HepG2 (cell line): ENCODE results near the gene SLC16A5. TPM values are rescaled to one million over a fixed set of nuclear protein-coding genes. Genes with fewer than 3 reads are reported as not detected.
A peak's percentile ranks its signal among the peaks of the same experiment; 100 is the strongest.

ENCODE experiments used
- E2F2 ChIP-seq: sonication (generic); formaldehyde crosslinking; IDR thresholded peaks from 2 replicates; pipeline ENCODE4 v1.4.0; 2020; ENCODE audit warnings: missing genetic modification reagents, borderline replicate concordance
- FOXP4 ChIP-seq: sonication (generic); formaldehyde crosslinking; IDR thresholded peaks from 2 replicates; pipeline ENCODE4 v1.4.0; 2020; ENCODE audit warnings: missing genetic modification reagents
- GMEB2 ChIP-seq: IDR thresholded peaks from 2 replicates; pipeline ENCODE4 v1.6.1; 2016; ENCODE audit warnings: missing biosample characterization, missing genetic modification reagents, low read depth
- IKZF4 ChIP-seq: sonication (generic); formaldehyde crosslinking; IDR thresholded peaks from 2 replicates; pipeline ENCODE4 v1.5.1; 2020; ENCODE audit warnings: borderline replicate concordance, mild to moderate bottlenecking, low read depth, missing genetic modification reagents; ENCODE audit errors: not compliant biosample characterization
- LCORL ChIP-seq, 2 experiments: fragments of 450-650 bp in 1 of 2; sonication (generic) in 1 of 2; formaldehyde crosslinking in 1 of 2; IDR thresholded peaks; 2 replicates each; pipeline versions ENCODE4 v1.5.0 to v1.6.1; 2017 to 2020; ENCODE audit warnings: antibody characterized with exemption in 1 of 2, missing genetic modification reagents in 1 of 2
- SIX4 ChIP-seq: sonication (generic); formaldehyde crosslinking; IDR thresholded peaks from 2 replicates; pipeline ENCODE4 v1.4.0; 2020; ENCODE audit warnings: missing genetic modification reagents
- SMARCC2 ChIP-seq: fragments of 450-650 bp; IDR thresholded peaks from 2 replicates; pipeline ENCODE4 v1.6.1; 2017; ENCODE audit warnings: antibody characterized with exemption, mild to moderate bottlenecking
- SNAI1 ChIP-seq: sonication (generic); formaldehyde crosslinking; IDR thresholded peaks from 2 replicates; pipeline ENCODE4 v1.5.0; 2020; ENCODE audit warnings: mild to moderate bottlenecking, missing genetic modification reagents, borderline replicate concordance
- SP4 ChIP-seq: sonication (generic); formaldehyde crosslinking; IDR thresholded peaks from 2 replicates; pipeline ENCODE4 v1.8.1; 2023; ENCODE audit warnings: mild to moderate bottlenecking, missing genetic modification reagents
- SYNCRIP ChIP-seq: fragments of 200-400 bp; formaldehyde crosslinking; IDR thresholded peaks from 2 replicates; pipeline ENCODE4 v1.6.1; 2018; ENCODE audit warnings: mild to moderate bottlenecking, low read depth, low read length; ENCODE audit not compliant: insufficient read depth
- TIGD3 ChIP-seq: sonication (generic); formaldehyde crosslinking; IDR thresholded peaks from 2 replicates; pipeline ENCODE4 v1.5.1; 2020; ENCODE audit warnings: mild to moderate bottlenecking, missing genetic modification reagents, borderline replicate concordance
- TRIM24 ChIP-seq: sonication (generic); formaldehyde crosslinking; IDR thresholded peaks from 2 replicates; pipeline ENCODE4 v1.8.0; 2022; ENCODE audit warnings: mild to moderate bottlenecking, missing genetic modification reagents
- ZBTB42 ChIP-seq: sonication (generic); formaldehyde crosslinking; IDR thresholded peaks from 2 replicates; pipeline ENCODE4 v1.5.0; 2020; ENCODE audit warnings: mild to moderate bottlenecking, missing genetic modification reagents
- ZBTB43 ChIP-seq: sonication (generic); formaldehyde crosslinking; conservative IDR thresholded peaks from 2 replicates; pipeline ENCODE4 v1.4.0; 2020; ENCODE audit warnings: missing genetic modification reagents
- ZNF12 ChIP-seq: sonication (generic); formaldehyde crosslinking; IDR thresholded peaks from 2 replicates; pipeline ENCODE4 v1.5.0; 2020; ENCODE audit warnings: missing genetic modification reagents
- ZNF280B ChIP-seq: sonication (generic); formaldehyde crosslinking; IDR thresholded peaks from 2 replicates; pipeline ENCODE4 v1.5.0; 2020; ENCODE audit warnings: missing genetic modification reagents, mild to moderate bottlenecking, borderline replicate concordance
- ZNF331 ChIP-seq: sonication (generic); formaldehyde crosslinking; IDR thresholded peaks from 2 replicates; pipeline ENCODE4 v1.4.0; 2020; ENCODE audit warnings: missing genetic modification reagents
- ZNF496 ChIP-seq: sonication (generic); formaldehyde crosslinking; IDR thresholded peaks from 2 replicates; pipeline ENCODE4 v1.8.1; 2023; ENCODE audit warnings: mild to moderate bottlenecking, moderate library complexity, missing genetic modification reagents; ENCODE audit not compliant: insufficient replicate concordance
- polyA plus RNA-seq, 8 experiments: library from polyadenylated mRNA; depleted of rRNA in 3 of 8; stranded (reverse) in 7 of 8; unstranded in 1 of 8; fragments of >200 nt; fragmentation: Illumina TruSeq in 4 of 8; extraction: Trizol in 4 of 8; gene quantifications; 2 replicates each; pipeline versions ENCODE4 v1.2.1 to v1.2.3, GENCODE V29; 2011 to 2016; ENCODE audit warnings: low read depth in 4 of 8, missing spikeins in 1 of 8, mixed read lengths in 1 of 8; ENCODE audit not compliant: insufficient read depth in 1 of 8
- total RNA-seq, 5 experiments: library from RNA; depleted of rRNA; stranded (reverse); fragments of >200 nt; fragmentation: Illumina TruSeq; extraction: Trizol; gene quantifications; 2 replicates each; pipeline ENCODE4 v1.2.3, GENCODE V29; 2016; ENCODE audit warnings: low read depth in 1 of 5

SLC16A5 gene
- total and polyA plus RNA-seq, 2 of the 13 experiments (the other 11 are each of a cell fraction or from before 2014, with no cell fraction given) = 0.69 to 5.6 TPM

GRCh38 chr17:75090871-75091854 is 3.4 kb downstream of the SLC16A5 start (continued):
- TF ChIP-seq FOXP4 (CRISPR knock-in tag) (peak; percentile 85; the same call in 1 of the 2 replicates), ZNF331 (peak; percentile 58; the same call in 1 of the 2 replicates), IKZF4 (no peak), GMEB2 (CRISPR knock-in tag) (no peak), ZBTB43 (CRISPR knock-in tag) (peak; percentile 59), SP4 (CRISPR knock-in tag) (peak; percentile 40; the same call in 1 of the 2 replicates), ZNF496 (CRISPR knock-in tag) (no peak), SMARCC2 (no peak), ZNF280B (no peak), E2F2 (CRISPR knock-in tag) (no peak), ZBTB42 (CRISPR knock-in tag) (no peak), LCORL (IDR thresholded peaks at IDR 0.05) (no peak), LCORL (CRISPR knock-in tag; IDR thresholded peaks at IDR 0.05) (peak; percentile 82; the same call in 1 of the 2 replicates), SIX4 (CRISPR knock-in tag) (no peak), SNAI1 (CRISPR knock-in tag) (no peak), SYNCRIP (no peak), TRIM24 (no peak), TIGD3 (CRISPR knock-in tag) (0 out of 2 replicates have a peak, but pooled peaks have one; percentile 62), ZNF12 (CRISPR knock-in tag) (peak; percentile 93)
